Kidney (tissue), 14 donors: ENCODE measurements around the gene SERPINE2. TPM values are rescaled to one million over a fixed set of nuclear protein-coding genes. Genes with fewer than 3 reads are reported as not detected.

Source experiments
- DNase-seq, 5 donors: peaks; one replicate each; pipeline ENCODE4 v3.0.0-alpha.2; 2013 to 2020
- FAIRE-seq: peaks from 2 replicates; lab custom pipeline; 2012; peaks lifted over from hg19 to GRCh38; lab: Jason Lieb, UNC
- H3K27ac ChIP-seq, 2 donors: one replicate each; pipeline ENCODE4 v1.7.0; 2013; ENCODE audit warnings: low read depth in 2 of 2, low read length in 2 of 2, inconsistent platforms in 1 of 2
- H3K27me3 ChIP-seq: one replicate; pipeline ENCODE4 v1.7.1; 2013; ENCODE audit warnings: low read length, inconsistent platforms; ENCODE audit not compliant: control insufficient read depth, insufficient read depth
- H3K36me3 ChIP-seq, 3 donors: one replicate each; pipeline versions ENCODE4 v1.7.0 to v1.7.1; 2013; ENCODE audit warnings: low read length in 3 of 3, control low read depth in 1 of 3, inconsistent platforms in 1 of 3; ENCODE audit not compliant: insufficient read depth in 3 of 3, control insufficient read depth in 2 of 3
- H3K4me1 ChIP-seq, 3 donors: one replicate each; pipeline versions ENCODE4 v1.7.0 to v1.7.1; 2013; ENCODE audit warnings: low read length in 3 of 3, inconsistent platforms in 1 of 3, low read depth in 1 of 3; ENCODE audit not compliant: control insufficient read depth in 2 of 3, insufficient read depth in 2 of 3
- H3K4me3 ChIP-seq, 3 donors: one replicate each; pipeline versions ENCODE4 v1.7.0 to v1.8.1; 2013; ENCODE audit warnings: low read length in 3 of 3, control low read depth in 1 of 3, inconsistent platforms in 1 of 3
- H3K9ac ChIP-seq, 3 donors: one replicate each; pipeline versions ENCODE4 v1.7.0 to v1.7.1; 2013; ENCODE audit warnings: low read length in 3 of 3, control low read depth in 1 of 3, inconsistent platforms in 1 of 3
- H3K9me3 ChIP-seq, 3 donors: one replicate each; pipeline versions ENCODE4 v1.7.0 to v1.7.1; 2013; ENCODE audit warnings: low read length in 3 of 3, control low read depth in 1 of 3, inconsistent platforms in 1 of 3; ENCODE audit not compliant: control insufficient read depth in 2 of 3, insufficient read depth in 1 of 3
- CTCF ChIP-seq: IDR thresholded peaks from 3 replicates; pipeline ENCODE4 v1.5.1; 2012; ENCODE audit warnings: mild to moderate bottlenecking, moderate library complexity, borderline replicate concordance; ENCODE audit not compliant: insufficient read depth; ENCODE audit errors: extremely low read depth
- intact Hi-C: fragments of 100-400 bp; cut with DNase I; formaldehyde crosslinking; loops from one replicate; pipeline ENCODE4 v1.11.1; 2022
- polyA plus RNA-seq: library from polyadenylated mRNA; stranded (reverse); fragments of 350-450 nt; fragmentation: Illumina TruSeq; extraction: RNeasy Lipid Tissue Mini Kit (QIAGEN cat#74804); gene quantifications from one replicate; pipeline ENCODE4 v1.2.3, GENCODE V29; 2014; ENCODE audit warnings: low read depth, low replicate concordance; ENCODE audit not compliant: insufficient read depth
- total RNA-seq: library from RNA; stranded (reverse); fragmentation: NEBNext Ultra II Directional; extraction: Animal tissue kit (Norgen Biotek cat#: 25700); gene quantifications from one replicate; pipeline ENCODE4 v1.2.1, GENCODE V29; 2021
- donor health status: control.
- donor health status: control.
- donor health status: control.
- donor health status: control.
- donor health status: control.
- donor health status: DM: yes; HTN: yes; CAD: no.
- donor health status: Normal renal cell carcinoma (clear cell type).

Gene SERPINE2
- total and polyA plus RNA-seq, 2 donors from 2014 or later: 27.3 to 29.2 TPM

- H3K4me3 ChIP-seq: no peak overlapping the region
- no peak for FAIRE-seq
- H3K9ac ChIP-seq: no peak overlapping the region
- TF ChIP-seq CTCF: no peak
- DNase-seq: no peak
- no peak overlapping the region for H3K27ac ChIP-seq
- intact Hi-C loops: no loop called here
- H3K9me3 ChIP-seq: no peaks in the 10 kb centered on the region
- peaks cover 0 to 3% (median 0%) of the 10 kb centered on the region in 3 donors for H3K4me1 ChIP-seq
- no peaks in the 10 kb centered on the region for H3K27me3 ChIP-seq
- no peaks in the 10 kb centered on the region for H3K36me3 ChIP-seq
Observed at GRCh38 chr2:224058048-224058775, 19.1 kb upstream of the SERPINE2 start.

- Histone ChIP-seq H3K4me1 (no peaks in the 10 kb centered on the region), H3K27ac (no peak overlapping the region), H3K9ac (no peak overlapping the region), H3K27me3 (no peaks in the 10 kb centered on the region), H3K36me3 (no peaks in the 10 kb centered on the region), H3K9me3 (no peaks in the 10 kb centered on the region), H3K4me3 (no peak overlapping the region)
- FAIRE-seq: no peak
- no peak for DNase-seq
- no peak for TF ChIP-seq CTCF
- intact Hi-C loops: no loop called here
Observed at GRCh38 chr2:224056889-224057288, 17.8 kb upstream of the SERPINE2 start.

- H3K4me1 ChIP-seq: no peaks in the 10 kb centered on the region
- no peaks in the 10 kb centered on the region for H3K9me3 ChIP-seq
- no peak overlapping the region for H3K9ac ChIP-seq
- H3K27me3 ChIP-seq: no peaks in the 10 kb centered on the region
- no peak overlapping the region for H3K4me3 ChIP-seq
- TF ChIP-seq CTCF: no peak
- FAIRE-seq: no peak
- no peaks in the 10 kb centered on the region for H3K36me3 ChIP-seq
- intact Hi-C loops: no loop called here
- DNase-seq: no peak
- H3K27ac ChIP-seq: no peak overlapping the region
Observed at GRCh38 chr2:224055101-224055500, 16.0 kb upstream of the SERPINE2 start.
